H1 (cell line): Measurements from ENCODE around the gene IL1RL1. TPM values are rescaled to one million over a fixed set of nuclear protein-coding genes. Genes with fewer than 3 reads are reported as not detected.

Experiments
- CHD2 ChIP-seq: IDR thresholded peaks from 2 replicates; pipeline ENCODE4 v1.6.1; 2012; ENCODE audit warnings: low read length, improper control_type of control experiment
- CTCF ChIP-seq, 3 experiments: IDR thresholded peaks; 1 replicate in 2 of 3; 2 replicates in 1 of 3; pipeline versions ENCODE4 v1.5.1 to v1.6.1; 2011; ENCODE audit warnings: low read length in 3 of 3, mild to moderate bottlenecking in 3 of 3, inconsistent platforms in 2 of 3, low read depth in 1 of 3, moderate library complexity in 1 of 3; ENCODE audit not compliant: insufficient read depth in 1 of 3; ENCODE audit errors: control extremely low read depth in 1 of 3
- FOSL1 ChIP-seq: IDR thresholded peaks from 2 replicates; pipeline ENCODE4 v1.6.1; 2011; ENCODE audit warnings: mild to moderate bottlenecking, low read depth, low read length, moderate library complexity; ENCODE audit not compliant: insufficient read depth
- MAFK ChIP-seq: IDR thresholded peaks from 2 replicates; pipeline ENCODE4 v1.6.1; 2012; ENCODE audit warnings: low read depth, mild to moderate bottlenecking, improper control_type of control experiment, low read length
- NANOG ChIP-seq: IDR thresholded peaks from 2 replicates; pipeline ENCODE4 v1.6.1; 2011; ENCODE audit warnings: low read length, low read depth, mild to moderate bottlenecking, inconsistent platforms; ENCODE audit not compliant: insufficient read depth, poor library complexity, severe bottlenecking
- SUZ12 ChIP-seq: fragments of 200-600 bp; sonication (generic); IDR thresholded peaks from 2 replicates; pipeline ENCODE4 v1.6.1; 2012; ENCODE audit warnings: mild to moderate bottlenecking, inconsistent platforms, low read length, moderate library complexity, mixed read lengths
- TAF7 ChIP-seq: optimal IDR thresholded peaks from 2 replicates; pipeline ENCODE3; 2011; ENCODE audit warnings: low read depth, mild to moderate bottlenecking, inconsistent platforms, low read length, moderate library complexity, borderline replicate concordance
- ZNF274 ChIP-seq: IDR thresholded peaks from 2 replicates; pipeline ENCODE4 v1.7.0; 2012; ENCODE audit warnings: low read length, borderline replicate concordance; ENCODE audit errors: extremely low read depth
- polyA plus RNA-seq, 7 experiments: library from polyadenylated mRNA; depleted of rRNA in 3 of 7; stranded (reverse) in 5 of 7; unstranded in 2 of 7; fragments of >200 nt in 5 of 7; fragments of 200-250 nt in 2 of 7; gene quantifications; 1 replicate in 5 of 7; 2 replicates in 1 of 7; 4 replicates in 1 of 7; pipeline versions ENCODE4 v1.2.1 to v1.2.3, GENCODE V29; 2011 to 2013; ENCODE audit warnings: missing spikeins in 2 of 7, mixed read lengths in 2 of 7
- total RNA-seq: library from RNA; stranded (reverse); fragmentation: NEBNext Ultra II Directional; extraction: Animal tissue kit (Norgen Biotek cat#: 25700); gene quantifications from 2 replicates; pipeline ENCODE4 v1.2.1, GENCODE V29; 2021
- TF ChIP-seq, protein P1 (sequence below): fragments of 300-600 bp; sonication (generic); IDR thresholded peaks from 2 replicates; pipeline ENCODE4 v1.7.1; 2012; ENCODE audit warnings: low read length, moderate library complexity, mild to moderate bottlenecking, inconsistent platforms; ENCODE audit not compliant: insufficient replicate concordance

Gene IL1RL1
- total and polyA plus RNA-seq, 2 of the 8 experiments (the other 6 are each of a cell fraction or from before 2014, with no cell fraction given) = not detected

DNA sequence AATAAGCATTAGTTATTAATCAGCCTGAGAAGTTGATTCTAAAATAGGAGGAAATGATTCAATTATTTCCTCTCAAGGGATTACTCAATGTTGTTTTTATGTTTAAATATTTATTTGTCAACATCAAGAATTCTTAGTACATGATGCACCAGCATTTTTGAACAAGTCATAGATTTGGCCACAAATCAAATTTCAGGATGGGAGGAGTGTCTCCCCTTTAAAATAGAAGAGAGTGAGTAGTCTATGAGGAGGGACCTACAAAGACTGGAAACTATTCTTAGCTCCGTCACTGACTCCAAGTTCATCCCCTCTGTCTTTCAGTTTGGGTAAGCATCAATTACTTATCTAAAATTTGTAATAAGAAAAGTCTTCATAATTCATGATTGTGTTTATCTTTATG is 25.6 kb downstream of the IL1RL1 start (continued):
- TF ChIP-seq, protein P1, sequence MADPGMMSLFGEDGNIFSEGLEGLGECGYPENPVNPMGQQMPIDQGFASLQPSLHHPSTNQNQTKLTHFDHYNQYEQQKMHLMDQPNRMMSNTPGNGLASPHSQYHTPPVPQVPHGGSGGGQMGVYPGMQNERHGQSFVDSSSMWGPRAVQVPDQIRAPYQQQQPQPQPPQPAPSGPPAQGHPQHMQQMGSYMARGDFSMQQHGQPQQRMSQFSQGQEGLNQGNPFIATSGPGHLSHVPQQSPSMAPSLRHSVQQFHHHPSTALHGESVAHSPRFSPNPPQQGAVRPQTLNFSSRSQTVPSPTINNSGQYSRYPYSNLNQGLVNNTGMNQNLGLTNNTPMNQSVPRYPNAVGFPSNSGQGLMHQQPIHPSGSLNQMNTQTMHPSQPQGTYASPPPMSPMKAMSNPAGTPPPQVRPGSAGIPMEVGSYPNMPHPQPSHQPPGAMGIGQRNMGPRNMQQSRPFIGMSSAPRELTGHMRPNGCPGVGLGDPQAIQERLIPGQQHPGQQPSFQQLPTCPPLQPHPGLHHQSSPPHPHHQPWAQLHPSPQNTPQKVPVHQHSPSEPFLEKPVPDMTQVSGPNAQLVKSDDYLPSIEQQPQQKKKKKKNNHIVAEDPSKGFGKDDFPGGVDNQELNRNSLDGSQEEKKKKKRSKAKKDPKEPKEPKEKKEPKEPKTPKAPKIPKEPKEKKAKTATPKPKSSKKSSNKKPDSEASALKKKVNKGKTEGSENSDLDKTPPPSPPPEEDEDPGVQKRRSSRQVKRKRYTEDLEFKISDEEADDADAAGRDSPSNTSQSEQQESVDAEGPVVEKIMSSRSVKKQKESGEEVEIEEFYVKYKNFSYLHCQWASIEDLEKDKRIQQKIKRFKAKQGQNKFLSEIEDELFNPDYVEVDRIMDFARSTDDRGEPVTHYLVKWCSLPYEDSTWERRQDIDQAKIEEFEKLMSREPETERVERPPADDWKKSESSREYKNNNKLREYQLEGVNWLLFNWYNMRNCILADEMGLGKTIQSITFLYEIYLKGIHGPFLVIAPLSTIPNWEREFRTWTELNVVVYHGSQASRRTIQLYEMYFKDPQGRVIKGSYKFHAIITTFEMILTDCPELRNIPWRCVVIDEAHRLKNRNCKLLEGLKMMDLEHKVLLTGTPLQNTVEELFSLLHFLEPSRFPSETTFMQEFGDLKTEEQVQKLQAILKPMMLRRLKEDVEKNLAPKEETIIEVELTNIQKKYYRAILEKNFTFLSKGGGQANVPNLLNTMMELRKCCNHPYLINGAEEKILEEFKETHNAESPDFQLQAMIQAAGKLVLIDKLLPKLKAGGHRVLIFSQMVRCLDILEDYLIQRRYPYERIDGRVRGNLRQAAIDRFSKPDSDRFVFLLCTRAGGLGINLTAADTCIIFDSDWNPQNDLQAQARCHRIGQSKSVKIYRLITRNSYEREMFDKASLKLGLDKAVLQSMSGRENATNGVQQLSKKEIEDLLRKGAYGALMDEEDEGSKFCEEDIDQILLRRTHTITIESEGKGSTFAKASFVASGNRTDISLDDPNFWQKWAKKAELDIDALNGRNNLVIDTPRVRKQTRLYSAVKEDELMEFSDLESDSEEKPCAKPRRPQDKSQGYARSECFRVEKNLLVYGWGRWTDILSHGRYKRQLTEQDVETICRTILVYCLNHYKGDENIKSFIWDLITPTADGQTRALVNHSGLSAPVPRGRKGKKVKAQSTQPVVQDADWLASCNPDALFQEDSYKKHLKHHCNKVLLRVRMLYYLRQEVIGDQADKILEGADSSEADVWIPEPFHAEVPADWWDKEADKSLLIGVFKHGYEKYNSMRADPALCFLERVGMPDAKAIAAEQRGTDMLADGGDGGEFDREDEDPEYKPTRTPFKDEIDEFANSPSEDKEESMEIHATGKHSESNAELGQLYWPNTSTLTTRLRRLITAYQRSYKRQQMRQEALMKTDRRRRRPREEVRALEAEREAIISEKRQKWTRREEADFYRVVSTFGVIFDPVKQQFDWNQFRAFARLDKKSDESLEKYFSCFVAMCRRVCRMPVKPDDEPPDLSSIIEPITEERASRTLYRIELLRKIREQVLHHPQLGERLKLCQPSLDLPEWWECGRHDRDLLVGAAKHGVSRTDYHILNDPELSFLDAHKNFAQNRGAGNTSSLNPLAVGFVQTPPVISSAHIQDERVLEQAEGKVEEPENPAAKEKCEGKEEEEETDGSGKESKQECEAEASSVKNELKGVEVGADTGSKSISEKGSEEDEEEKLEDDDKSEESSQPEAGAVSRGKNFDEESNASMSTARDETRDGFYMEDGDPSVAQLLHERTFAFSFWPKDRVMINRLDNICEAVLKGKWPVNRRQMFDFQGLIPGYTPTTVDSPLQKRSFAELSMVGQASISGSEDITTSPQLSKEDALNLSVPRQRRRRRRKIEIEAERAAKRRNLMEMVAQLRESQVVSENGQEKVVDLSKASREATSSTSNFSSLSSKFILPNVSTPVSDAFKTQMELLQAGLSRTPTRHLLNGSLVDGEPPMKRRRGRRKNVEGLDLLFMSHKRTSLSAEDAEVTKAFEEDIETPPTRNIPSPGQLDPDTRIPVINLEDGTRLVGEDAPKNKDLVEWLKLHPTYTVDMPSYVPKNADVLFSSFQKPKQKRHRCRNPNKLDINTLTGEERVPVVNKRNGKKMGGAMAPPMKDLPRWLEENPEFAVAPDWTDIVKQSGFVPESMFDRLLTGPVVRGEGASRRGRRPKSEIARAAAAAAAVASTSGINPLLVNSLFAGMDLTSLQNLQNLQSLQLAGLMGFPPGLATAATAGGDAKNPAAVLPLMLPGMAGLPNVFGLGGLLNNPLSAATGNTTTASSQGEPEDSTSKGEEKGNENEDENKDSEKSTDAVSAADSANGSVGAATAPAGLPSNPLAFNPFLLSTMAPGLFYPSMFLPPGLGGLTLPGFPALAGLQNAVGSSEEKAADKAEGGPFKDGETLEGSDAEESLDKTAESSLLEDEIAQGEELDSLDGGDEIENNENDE = no peak
- TF ChIP-seq CHD2 (no peak), CTCF (IDR thresholded peaks at IDR 0.05; ENCODE audit: control extremely low read depth in 1 of 3, insufficient read depth in 1 of 3, low read depth in 1 of 3, low read length in 3 of 3) (no peak), ZNF274 (no peak), MAFK (no peak), FOSL1 (no peak), SUZ12 (no peak), TAF7 (no peak), NANOG (no peak)
